MV-4-11 (cell line): ENCODE results near the gene NR6A1.

ENCODE experiments used
- DNase-seq: peaks from one replicate; lab custom pipeline; 2025; lab: John Stamatoyannopoulos, UW

Gene NR6A1

DNA sequence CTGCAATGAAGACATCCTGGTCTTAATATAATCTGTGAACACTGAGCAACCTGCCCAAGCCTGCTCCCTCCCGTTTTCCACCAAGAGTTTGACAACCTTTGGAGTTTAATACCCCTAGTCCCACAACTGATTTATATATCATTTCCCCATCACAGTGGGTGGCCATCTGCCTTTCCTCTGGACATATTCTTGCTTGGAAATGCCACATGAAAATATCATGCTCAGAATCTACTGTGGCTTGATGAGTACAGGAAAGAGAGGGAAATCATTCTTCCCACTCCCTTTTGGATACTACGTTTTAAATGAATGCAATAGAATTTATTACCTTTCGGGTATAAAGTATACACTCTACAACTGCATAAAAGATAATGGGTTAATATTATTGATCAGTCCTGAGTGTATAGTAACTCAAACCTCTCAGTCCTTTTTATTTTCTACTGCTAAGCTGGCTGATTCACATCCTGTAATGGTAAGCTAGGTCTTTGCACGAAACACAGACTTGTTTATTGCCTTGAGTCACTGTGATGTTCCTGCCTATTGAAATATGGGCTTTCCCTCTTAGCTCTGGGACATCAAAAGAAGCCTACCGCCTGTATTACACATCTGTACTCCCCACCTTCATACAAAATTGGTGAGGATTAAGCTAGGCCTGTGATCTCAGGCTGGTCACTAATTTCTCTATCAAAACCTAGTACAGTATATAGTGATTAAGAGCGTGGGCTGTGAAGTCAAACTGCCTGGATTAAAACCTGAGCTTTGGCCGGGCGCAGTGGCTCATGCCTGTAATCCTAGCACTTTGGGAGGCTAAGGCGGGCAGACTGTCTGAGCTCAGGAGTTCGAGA lies 196.4 kb downstream of the NR6A1 start:
- no peak for DNase-seq

DNA sequence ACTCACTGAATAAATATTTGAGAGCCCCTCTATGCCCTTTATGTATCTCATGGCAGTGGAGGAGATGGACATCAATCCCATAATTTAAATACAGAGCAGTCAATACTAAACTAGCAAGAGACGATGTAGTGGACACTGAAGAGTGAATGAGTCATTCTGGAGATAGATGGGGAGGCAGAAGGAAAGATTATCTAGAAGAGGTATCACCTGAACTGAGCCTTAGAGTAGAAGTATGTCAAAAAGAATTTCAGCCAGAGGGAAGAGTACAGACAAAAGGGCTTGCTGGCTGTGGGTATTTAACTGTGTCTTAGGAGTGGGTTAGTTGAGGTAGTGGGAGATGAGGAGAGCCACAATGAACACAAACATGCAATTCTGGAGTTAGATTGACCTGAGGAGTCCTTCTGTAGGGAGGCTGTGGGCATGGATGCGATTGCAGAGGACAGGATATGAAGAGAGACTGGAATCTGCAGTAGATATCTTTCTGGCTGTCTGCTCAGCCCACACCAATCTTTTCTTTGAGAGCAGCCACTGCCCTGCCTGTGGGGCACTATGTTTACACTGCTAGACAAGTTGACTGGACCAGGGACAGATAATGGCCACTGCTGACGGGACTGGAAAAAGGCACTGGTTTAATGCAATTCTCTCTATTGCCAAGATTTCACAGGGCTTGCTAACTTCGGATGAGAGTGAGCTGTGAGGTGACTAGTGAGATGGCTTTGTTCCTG lies 200.0 kb downstream of the NR6A1 start:
- DNase-seq: no peak

DNA sequence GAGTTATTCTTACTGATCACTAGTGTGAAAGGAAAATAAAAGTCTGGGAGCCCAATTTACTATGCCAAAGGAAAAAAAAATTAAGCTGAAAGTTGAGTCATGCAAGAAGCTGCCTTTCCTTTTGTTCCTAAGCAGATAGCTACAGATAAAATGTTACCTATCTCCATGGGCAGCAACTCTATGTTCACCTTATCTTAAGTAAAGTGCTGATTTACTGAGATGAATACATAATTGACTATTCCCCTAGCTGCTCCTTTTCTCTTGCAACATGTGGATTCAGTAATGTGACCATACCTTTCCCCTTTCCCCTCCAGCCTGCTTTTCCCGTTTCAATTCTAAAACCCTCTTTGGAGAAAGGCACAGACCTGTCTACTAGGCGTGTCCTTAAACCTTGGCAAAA lies 201.2 kb downstream of the NR6A1 start:
- DNase-seq: no peak

DNA sequence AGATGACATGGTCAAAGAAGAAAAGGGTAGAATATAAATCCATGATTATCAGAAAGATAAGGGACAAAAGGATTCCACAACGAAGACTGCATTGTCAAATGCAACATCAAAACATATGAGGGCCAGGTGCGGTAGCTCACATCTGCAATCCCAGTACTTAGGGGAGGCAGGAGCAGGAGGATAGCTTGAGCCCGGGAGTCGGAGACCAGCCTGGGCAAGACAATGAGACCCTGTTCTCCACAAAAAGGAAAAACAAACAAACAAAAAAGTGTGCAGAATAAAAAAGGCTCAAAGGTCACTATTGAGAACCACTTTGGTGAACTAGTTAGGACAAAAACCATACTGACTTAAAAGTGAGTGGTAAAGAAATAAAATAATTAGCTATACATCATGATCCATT lies 203.7 kb downstream of the NR6A1 start:
- no peak for DNase-seq

DNA sequence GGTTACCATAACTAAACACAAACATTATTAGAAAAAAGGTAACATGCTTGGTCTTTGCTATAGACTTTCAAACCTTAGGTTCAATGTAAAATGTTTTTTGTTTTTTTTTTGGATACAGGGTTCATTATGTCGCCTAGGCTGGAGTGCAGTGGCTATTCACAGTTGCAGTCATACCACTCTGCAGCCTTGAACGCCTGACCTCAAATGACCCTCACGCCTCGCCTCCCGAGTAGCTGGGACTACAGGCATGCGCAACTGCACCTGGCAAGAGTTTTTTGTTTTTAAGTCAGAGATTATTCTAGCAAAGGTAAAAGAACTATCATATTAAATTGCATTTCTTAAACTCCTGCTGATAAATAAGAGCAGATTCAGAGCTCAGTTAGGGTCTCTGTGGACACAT lies 208.8 kb downstream of the NR6A1 start:
- no peak for DNase-seq

- DNase-seq: no peak
Observed at GRCh38 chr9:124559871-124560270, 211.2 kb downstream of the NR6A1 start.

DNA sequence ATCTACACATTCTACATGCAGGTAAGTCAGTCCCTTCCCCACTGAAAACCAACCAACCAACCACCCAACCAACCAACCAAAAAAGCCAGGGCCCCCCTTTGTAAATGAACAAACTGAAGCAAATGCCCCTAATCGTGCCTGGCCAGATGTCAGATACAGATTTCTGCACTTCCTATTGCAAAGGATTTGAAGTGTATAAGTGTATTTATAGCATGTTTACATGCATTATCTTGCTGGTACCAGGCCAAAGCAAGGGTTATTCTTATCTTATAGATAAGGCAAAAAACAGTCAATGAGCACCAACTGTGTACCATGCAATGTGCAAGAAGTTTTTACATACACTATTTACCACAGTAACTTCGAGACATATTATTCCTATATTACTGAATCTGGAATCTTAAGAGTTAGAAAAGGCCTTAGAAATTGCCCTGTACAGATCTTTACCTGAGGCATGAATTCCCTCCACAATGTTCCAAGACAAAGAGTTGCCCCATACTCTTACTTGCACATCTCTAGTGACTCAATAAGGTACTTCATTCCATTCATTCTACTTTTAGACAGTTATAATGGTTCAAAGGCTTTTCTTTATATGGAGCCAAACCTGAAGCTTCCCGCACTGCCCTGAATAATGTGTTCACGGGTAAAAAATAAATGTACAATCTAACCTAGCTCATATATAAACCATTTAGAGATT lies 212.2 kb downstream of the NR6A1 start:
- no peak for DNase-seq

DNA sequence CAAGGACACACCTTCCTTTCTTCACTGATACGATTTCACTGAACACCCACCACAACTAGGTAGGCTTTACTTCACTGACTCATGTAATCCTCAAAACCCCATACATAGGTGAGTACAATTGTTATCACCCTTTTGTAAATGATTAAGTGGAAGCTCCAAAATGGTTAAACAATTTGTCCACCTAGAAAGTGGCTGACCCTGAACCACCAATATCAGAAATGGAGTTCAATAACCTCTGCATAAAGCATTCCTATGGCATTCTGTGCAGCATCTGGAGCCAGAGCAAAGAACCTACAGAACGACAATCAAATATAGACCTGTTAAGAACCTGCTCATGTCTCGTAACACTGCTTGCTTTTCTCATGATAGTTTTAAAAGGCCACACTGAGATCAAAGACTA lies 213.2 kb downstream of the NR6A1 start:
- no peak for DNase-seq

DNA sequence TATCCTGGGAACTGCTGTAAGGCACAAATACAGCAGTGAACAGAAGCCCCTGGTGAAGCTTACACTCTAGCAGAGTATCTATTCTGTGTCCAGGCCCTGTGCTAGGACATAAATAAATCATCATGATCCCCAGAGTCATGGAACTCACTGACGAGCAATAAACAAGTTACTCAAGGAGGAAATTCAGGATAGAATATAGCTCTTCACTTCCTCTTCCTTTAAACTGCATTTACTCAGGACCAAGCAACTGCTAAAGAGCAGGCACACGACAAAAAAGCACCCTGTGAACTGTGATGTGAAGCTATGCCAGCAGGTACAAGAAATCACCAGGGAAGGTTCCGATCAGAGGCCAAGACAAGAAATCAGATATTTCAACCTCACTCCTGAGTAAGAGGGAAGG lies 216.1 kb downstream of the NR6A1 start:
- DNase-seq: peak; percentile 32

GRCh38 chr9:124553738-124554137 lies 217.4 kb downstream of the NR6A1 start:
- no peak for DNase-seq

GRCh38 chr9:124552273-124552605 lies 218.9 kb downstream of the NR6A1 start:
- no peak for DNase-seq

- peak; percentile 72 for DNase-seq
Observed at GRCh38 chr9:124551472-124552272, 219.4 kb downstream of the NR6A1 start.

GRCh38 chr9:124550072-124550471 lies 221.0 kb downstream of the NR6A1 start:
- DNase-seq: no peak

DNA sequence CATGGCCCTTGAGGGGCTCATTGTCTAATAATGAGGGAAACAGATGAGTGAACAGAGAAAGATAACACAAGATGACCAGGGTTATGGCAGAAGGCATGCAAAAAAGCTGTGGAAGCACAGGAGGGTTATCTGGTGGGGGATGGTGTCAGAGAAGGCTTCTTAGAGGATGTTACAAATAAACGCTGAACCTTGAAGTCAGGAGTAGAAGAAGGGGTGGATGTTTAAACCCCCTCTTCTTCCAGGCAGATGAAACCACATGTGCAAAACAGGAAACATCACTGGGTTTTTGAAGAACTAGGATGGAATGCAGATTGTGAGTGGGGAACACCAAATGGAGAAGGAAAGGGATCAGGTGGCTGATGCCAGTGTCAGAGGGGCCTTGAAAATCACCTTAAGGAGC lies 222.1 kb downstream of the NR6A1 start:
- DNase-seq: no peak

DNA sequence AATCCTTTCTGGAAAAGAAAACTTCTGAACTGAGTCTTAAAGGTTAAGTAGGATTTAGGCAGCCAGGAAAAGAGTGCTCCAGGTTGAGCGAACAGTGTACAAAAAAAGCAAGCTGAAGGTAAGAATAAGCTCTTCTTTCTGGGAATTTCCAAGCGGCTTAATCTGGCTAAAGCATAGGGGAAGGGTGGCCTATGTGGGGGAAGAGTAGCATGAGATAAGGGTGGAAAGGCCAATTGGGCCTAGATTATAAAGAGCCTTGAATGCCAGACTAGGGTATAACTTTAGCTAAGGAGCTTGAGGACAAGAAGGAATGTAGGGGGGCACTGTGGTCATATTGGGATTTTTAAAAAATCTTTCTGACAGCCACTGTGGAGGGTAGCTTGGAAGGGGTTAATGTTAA lies 226.6 kb downstream of the NR6A1 start:
- DNase-seq: no peak

- no peak for DNase-seq
Observed at GRCh38 chr9:124541824-124542223, 229.3 kb downstream of the NR6A1 start.

DNA sequence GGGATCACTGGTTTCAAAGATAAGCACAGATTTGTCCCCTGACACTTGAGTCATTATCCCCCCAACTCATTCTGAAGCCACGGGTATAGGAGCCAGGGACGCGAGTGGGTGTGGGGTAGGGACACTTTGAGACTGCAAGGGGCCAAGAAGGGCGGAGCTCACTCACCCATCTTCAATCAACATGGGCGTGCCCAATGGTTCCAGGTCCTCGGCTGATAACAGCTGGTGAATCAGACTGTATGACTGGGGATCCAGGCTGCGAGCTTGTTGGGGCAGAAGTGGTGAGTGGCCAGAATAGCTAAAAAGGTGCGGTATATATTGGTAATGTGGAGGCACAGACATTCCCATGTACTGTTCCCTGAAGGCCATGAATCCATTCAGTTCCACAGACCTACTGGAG lies 233.2 kb downstream of the NR6A1 start:
- DNase-seq: no peak

DNA sequence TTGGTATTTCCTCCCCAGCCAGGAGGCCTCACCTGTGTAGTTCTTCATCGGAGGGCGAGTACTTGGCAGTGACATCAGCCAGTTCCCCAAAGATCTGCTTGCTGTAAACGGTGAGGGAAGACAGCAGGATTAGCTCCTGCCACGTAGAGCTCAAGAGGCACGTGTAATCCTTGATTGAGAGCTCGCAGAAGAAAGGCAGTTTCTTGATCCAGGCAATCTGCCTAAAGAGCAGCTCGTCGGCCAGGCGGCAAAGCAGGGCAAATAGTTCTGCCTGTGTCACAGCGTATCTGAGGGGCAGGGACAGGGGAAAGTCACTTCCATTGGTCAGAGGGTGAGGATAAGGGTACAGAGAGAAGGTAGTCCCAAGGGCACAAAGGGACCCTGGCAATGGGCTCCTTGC lies 235.3 kb downstream of the NR6A1 start:
- DNase-seq: no peak

DNA sequence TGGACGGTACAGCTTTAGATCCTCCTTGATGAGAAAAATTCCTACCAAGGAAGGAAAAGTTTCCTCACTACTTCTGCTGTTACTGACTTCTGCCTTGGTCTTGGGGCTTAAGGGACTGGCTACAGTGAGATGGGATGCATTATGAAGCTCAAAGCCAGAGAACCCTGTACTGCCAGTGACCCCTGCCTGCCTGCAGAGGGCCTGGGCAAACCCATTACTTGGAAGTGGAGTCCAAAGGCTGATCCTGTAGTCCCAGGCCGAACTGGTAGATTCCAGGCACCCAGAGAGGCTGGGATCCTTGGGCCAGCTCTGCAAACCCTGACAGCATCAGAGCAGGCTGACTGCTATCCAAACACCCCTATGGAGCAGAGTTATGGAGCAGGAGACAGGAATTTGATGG lies 238.2 kb downstream of the NR6A1 start:
- DNase-seq: no peak

- no peak for DNase-seq
Observed at GRCh38 chr9:124531115-124531514, 240.0 kb downstream of the NR6A1 start.

- DNase-seq: no peak
Observed at GRCh38 chr9:124530246-124530645, 240.9 kb downstream of the NR6A1 start.

GRCh38 chr9:124527781-124528180 lies 243.3 kb downstream of the NR6A1 start:
- DNase-seq: no peak
